Muscle of back (tissue), 11 donors: ENCODE data around the gene GRAMD2B. TPM values are rescaled to one million over a fixed set of nuclear protein-coding genes. Genes with fewer than 3 reads are reported as not detected.
A peak's percentile ranks its signal among the peaks of the same experiment; 100 is the strongest.
"Not testable (repeated sequence)": the region's sequence is repeated elsewhere in the genome, so short reads cannot be mapped to it uniquely, and the experiment has no call there.

Source experiments
- DNase-seq, 3 donors: peaks; one replicate each; pipeline versions ENCODE4 v3.0.0 to v3.0.0-alpha.2; 2013
- polyA plus RNA-seq, 10 donors: library from polyadenylated mRNA; unstranded; fragments of 120-200 nt; gene quantifications; one replicate each; pipeline ENCODE4 v1.2.1, GENCODE V29; 2013; ENCODE audit not compliant: insufficient read length in 10 of 10

The GRAMD2B gene
- polyA plus RNA-seq, 10 donors, result 11.7 to 18.1 (median 13.2) TPM

GRCh38 chr5:126448720-126449119, 25.5 kb downstream of the GRAMD2B start:
- no peak for DNase-seq

DNA sequence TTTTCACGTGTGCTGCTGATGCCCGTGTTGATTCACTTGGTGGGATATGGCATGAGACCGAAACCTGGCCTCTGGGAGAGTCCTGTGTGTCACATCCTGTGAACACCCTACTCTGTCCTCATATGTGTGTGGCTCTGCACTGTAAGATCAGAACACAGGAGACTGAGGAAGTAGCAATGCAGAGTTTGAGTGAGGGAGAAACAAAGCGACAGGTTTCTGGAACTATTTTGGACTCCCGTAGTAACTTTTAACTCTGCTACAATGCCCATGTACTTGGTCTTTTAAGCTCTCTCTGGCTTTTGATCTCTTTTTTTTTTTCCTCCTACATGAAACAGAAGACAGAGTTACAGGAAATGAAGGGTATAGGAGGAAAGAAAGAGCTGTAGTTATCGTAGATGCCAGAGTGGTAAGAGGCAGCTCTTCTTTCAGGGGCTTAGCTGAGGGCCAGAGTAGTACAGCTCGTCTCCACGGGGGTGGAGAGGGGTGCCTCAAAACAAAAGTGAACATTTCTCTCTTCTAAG, 26.6 kb downstream of the GRAMD2B start:
- DNase-seq, result peak in 1 of 3 donors; percentile 17

DNA sequence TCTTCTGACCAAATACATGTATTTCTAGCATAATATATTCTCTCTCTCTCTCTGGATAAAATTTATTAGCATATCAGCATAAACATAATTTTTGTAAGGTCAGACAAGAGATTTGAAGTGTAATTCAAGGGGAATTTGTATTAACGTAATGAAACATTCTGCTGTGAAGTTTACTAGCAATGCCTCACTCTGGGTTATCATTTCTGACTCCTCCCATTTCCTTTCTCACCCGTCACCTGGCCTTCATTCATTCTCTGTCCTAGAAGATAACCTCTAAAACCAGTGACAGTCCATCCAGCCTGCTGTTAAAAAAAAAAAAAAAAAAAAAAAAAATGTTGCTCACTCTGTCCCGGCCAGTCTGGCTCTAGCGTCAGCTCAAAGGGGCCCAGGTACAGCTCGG, 27.1 kb downstream of the GRAMD2B start:
- no peak for DNase-seq

DNA sequence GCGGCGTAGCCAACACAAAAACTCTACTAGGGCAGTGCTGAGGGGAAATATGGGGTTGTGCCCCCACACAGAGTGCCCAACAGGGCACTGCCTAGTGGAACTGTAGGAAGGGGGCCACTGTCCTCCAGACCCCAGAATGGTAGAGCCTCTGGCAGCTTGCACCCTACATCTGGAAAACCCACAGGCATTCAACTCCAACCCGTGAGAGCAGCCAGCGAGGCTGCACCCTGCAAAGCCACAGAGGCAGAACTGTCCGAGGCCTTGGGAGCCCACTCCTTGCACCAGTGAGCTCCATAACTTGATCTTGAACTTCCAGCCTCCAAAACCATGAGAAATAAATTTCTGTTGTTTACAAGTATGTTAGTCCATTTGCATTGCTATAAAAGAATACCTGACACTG, 27.7 kb downstream of the GRAMD2B start:
- DNase-seq, result no peak

DNA sequence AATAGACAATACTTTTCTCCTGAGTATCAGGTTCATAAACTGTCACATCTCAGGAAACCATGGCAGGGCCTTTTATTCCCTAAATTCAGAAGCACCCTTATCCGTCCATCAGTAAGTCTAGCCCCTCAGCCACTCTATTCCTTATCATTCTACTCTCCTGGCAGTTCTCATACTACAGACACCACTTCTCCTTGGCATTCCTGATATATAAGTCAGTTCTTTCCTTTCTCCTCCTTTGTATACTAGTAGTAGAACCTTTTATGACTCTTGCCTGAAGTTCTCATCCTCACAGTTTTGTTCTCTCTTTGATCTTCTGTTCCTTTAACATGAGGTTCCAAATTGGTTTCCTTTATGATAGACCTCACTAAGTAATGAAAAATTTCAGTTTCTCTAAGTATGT, 29.3 kb downstream of the GRAMD2B start:
- DNase-seq, result no peak

DNA sequence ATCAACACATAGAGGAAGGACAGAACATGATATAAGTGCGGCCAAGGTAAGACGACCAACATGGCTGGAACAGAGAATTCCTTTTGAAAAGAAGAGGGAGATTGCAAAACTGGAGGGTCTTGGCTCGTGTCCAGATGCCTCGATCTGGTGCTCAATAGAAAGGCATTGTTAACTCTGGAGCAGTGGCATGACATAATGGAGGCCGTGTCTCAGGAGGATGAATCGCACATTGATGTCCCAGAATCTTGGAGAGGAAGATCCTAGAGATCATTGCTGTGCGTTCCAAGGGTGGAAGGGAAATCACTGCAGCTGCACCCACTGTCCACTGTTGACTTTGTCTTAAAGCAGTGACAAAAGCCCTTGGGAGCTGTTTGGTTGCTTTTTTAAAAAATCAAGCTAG, 30.9 kb downstream of the GRAMD2B start:
- DNase-seq, result no peak

- DNase-seq, result no peak
These were observed 31.3 kb downstream of the GRAMD2B start for GRCh38 chr5:126454535-126454934.

DNA sequence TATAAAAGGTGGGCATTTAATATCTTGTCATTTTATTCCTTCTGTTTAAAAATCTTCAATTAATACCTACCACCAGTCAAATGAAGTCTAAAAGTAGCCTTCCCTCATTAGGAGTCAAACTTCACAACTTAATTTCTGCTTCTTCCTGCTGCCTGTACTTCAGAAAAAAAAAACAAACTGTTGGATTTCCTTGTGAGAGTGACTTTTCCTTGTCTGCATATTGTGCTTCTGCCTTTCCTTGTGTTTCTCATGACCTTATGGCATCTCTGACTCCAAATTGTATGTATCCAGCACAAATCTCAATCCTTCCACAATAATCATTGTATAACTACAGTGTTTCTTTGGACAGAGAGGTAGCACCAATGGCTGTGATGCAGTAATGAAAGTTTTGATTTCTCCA, 32.1 kb downstream of the GRAMD2B start:
- DNase-seq, result no peak

GRCh38 chr5:126455728-126456127, 32.5 kb downstream of the GRAMD2B start:
- no peak for DNase-seq

DNA sequence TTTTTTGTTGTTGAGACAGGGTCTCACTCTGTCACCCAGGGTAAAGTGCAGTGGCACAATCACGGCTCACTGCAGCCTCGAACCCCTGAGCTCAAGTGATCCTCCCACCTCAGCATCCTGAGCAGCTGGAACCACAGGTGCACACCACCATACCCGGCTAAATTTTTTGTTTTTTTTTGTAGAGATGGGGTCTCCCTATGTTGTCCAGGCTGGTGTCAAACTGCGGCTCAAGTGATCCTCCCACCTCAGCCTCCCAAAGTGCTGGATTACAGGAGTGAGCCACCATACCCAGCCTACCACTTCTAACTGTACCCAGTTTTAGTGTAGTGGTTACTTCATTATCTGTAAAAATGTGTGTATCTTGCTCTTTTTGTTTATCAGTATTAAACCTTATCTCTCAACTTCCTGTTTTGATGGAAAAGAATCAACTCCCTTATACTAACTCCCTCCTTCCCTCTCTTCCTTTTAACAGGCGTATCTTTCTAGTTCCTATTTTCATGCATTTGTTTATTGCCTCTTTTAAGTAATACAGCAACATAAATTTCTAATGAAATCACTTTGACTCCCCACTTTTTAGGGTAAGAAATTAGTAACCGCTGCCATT, 33.1 kb downstream of the GRAMD2B start:
- DNase-seq, result no peak

GRCh38 chr5:126460459-126460858, 37.2 kb downstream of the GRAMD2B start:
- DNase-seq, result no peak

- no peak for DNase-seq
These were observed 37.8 kb downstream of the GRAMD2B start for GRCh38 chr5:126460977-126461376.

- DNase-seq, result no peak
These were observed 38.6 kb downstream of the GRAMD2B start for GRCh38 chr5:126461838-126462237.

- DNase-seq, result peak in 1 of 3 donors; percentile 24
These were observed 39.2 kb downstream of the GRAMD2B start for GRCh38 chr5:126462239-126463014.

GRCh38 chr5:126464016-126464415, 40.8 kb downstream of the GRAMD2B start:
- DNase-seq, result no peak

DNA sequence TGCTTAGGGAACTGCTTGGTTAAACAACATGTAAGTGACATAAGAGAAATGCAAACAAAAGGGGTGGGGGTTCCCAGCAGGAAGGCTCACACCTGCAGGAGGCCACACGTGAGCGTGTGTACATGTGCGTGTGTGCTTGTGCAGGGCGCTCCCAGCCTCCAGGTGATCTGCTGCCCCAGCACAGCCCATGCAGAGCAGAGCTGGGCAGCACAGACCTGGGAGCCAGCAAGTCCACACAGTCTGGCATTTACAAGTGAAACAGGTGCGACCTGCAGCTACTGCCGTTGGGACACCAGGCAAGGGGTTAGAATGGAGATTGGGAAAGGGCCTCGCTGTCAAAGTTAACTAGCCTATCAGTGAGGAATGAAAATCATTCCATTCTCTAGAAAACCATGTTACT, 41.8 kb downstream of the GRAMD2B start:
- DNase-seq, result no peak

- DNase-seq, result no peak
These were observed 44.9 kb downstream of the GRAMD2B start for GRCh38 chr5:126468091-126468490.

DNA sequence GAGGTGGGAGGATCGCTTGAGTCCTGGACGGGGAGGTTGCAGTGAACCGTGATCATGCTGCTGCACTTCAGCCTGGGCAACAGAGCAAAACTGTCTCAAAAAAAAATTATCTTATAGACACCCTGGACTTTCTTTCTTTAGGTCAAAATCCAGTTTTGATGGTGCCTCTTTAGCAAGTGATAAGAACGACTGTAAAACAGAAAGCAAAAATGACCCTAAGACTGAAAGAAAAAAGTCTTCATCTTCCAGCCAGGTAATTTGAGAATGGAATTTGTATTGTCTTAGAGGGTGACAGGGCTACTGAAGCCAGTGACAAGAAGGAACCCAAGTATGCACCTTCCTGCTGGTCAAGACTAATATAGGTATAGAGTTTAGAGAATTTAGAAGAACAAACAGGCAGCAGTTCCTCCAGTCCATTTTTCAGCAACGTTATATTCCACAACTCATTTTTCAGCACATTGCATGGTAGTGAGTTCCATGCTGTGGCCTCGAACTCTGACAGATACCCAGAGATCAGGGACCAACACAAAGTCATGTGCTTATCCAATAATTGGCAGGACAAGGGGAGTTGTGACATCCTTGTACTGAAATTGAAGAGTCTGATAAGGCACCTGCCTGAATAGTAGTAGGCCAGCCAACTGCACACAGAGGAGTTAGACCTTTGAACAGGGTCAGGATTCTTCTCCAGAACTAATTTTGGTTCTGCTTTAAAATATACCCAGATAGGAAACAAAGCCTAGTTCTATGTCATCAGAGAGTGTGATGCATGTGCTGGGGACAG, 46.5 kb downstream of the GRAMD2B start:
- DNase-seq, result no peak

DNA sequence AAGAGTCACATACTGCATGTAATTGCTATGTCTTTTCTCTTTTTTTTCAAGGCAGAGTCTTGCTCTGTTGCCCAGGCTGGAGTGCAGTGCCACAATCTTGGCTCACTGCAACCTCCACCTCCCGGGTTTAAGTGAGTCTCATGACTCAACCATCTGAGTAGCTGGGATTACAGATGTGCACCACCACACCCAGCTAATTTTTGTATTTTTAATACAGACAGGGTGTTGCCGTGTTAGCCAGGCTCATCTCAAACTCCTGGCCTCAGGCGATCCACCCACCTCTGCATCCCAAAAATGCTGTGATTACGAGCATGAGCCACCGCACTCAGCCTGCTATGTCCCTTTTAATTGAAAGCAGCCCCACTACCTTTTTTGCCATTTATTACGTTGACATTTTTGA, 47.3 kb downstream of the GRAMD2B start:
- not testable (repeated sequence) for DNase-seq

DNA sequence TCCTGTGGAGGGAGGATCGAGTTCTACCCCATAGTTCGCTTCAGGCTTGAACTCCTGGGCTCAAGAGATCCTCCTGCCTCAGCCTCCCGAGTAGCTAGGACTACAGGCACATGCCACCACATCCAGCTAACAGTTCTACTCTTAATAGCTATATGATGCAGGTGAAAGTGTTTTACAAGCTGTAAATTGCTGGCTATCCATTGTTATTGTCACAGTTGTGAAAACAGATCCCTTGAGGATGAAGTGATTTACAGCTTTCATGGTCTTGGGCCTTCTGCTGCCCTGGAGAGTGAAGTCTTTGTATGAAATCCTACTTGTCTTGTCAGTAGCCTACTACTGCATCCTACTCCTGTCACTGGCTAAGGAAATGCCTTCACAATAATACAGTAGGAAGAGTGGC, 48.0 kb downstream of the GRAMD2B start:
- no peak for DNase-seq

- DNase-seq, result peak in 1 of 3 donors; percentile 41
These were observed 48.8 kb downstream of the GRAMD2B start for GRCh38 chr5:126471875-126472537.

- no peak for DNase-seq
These were observed 49.3 kb downstream of the GRAMD2B start for GRCh38 chr5:126472538-126472889.
